H1 (cell line): Measurements from ENCODE around the gene CACNA1D.

ENCODE experiments used
- CHD1 ChIP-seq: IDR thresholded peaks from 2 replicates; pipeline ENCODE4 v1.6.1; 2012; ENCODE audit warnings: low read depth, low read length, improper control_type of control experiment
- CTCF ChIP-seq, 3 experiments: IDR thresholded peaks; 1 replicate in 2 of 3; 2 replicates in 1 of 3; pipeline versions ENCODE4 v1.5.1 to v1.6.1; 2011; ENCODE audit warnings: low read length in 3 of 3, mild to moderate bottlenecking in 3 of 3, inconsistent platforms in 2 of 3, low read depth in 1 of 3, moderate library complexity in 1 of 3; ENCODE audit not compliant: insufficient read depth in 1 of 3; ENCODE audit errors: control extremely low read depth in 1 of 3
- POLR2A ChIP-seq, 2 experiments: IDR thresholded peaks; 1 replicate in 1 of 2; 2 replicates in 1 of 2; pipeline ENCODE4 v1.6.1; 2011; ENCODE audit warnings: low read depth in 2 of 2, low read length in 2 of 2, mild to moderate bottlenecking in 2 of 2; ENCODE audit errors: control extremely low read depth in 1 of 2
- RAD21 ChIP-seq, 2 experiments: IDR thresholded peaks in 1 of 2; conservative IDR thresholded peaks in 1 of 2; 2 replicates each; pipeline ENCODE4 v1.6.1; 2011; ENCODE audit warnings: low read depth in 2 of 2, low read length in 2 of 2, improper control_type of control experiment in 1 of 2, inconsistent platforms in 1 of 2, mild to moderate bottlenecking in 1 of 2, moderate library complexity in 1 of 2
- RFX5 ChIP-seq: IDR thresholded peaks from 2 replicates; pipeline ENCODE4 v1.6.1; 2011; ENCODE audit warnings: low read depth, low read length, improper control_type of control experiment, borderline replicate concordance
- ZNF274 ChIP-seq: IDR thresholded peaks from 2 replicates; pipeline ENCODE4 v1.7.0; 2012; ENCODE audit warnings: low read length, borderline replicate concordance; ENCODE audit errors: extremely low read depth

DNA sequence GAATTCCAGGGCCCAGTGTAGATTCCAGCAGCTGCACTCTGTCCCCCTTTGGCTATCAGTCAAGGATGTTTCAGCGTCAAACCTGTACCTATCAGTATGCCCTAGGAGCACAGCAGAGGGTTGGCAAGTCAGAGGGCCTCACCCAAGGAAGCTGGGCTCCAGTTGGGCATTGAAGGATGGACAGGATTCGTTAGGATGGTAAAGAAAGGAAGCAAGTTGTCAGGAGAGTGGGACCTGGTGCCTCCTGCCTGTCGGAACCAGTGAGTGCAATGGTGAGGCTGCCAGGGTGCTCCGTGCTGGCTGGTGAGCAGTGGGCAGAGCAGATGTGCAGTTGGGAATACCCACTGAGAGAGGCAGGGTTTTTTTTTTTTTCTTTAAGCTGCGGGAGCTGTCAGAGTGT lies 194.6 kb downstream of the CACNA1D start:
- no peak for TF ChIP-seq RFX5
- TF ChIP-seq CHD1, result no peak
- peak; percentile 0 to 46 (median 34); a peak in 2 of 4 replicates for TF ChIP-seq CTCF (IDR thresholded peaks at IDR 0.05; ENCODE audit: control extremely low read depth in 1 of 3, insufficient read depth in 1 of 3, low read depth in 1 of 3, low read length in 3 of 3)
- no peak for TF ChIP-seq POLR2A (IDR thresholded peaks at IDR 0.05; ENCODE audit: control extremely low read depth in 1 of 2, low read depth in 2 of 2, low read length in 2 of 2)
- peak; percentile 33 to 40 for TF ChIP-seq RAD21 (IDR thresholded peaks at IDR 0.05 in 1 of 2, conservative IDR thresholded peaks at IDR 0.05 in 1 of 2; ENCODE audit: low read depth in 2 of 2, low read length in 2 of 2)
- no peak for TF ChIP-seq ZNF274
